SK-N-MC (cell line): ENCODE data around the gene DCAF12.

ENCODE experiments used
- EZH2 ChIP-seq: fragments of 200-600 bp; sonication (generic); IDR thresholded peaks from one replicate; pipeline ENCODE4 v1.6.1; 2017; ENCODE audit warnings: antibody characterized with exemption
- POLR2AphosphoS5 ChIP-seq: IDR thresholded peaks from 2 replicates; pipeline ENCODE4 v1.6.1; 2012; ENCODE audit warnings: mild to moderate bottlenecking, low read depth, low read length, borderline replicate concordance

DNA sequence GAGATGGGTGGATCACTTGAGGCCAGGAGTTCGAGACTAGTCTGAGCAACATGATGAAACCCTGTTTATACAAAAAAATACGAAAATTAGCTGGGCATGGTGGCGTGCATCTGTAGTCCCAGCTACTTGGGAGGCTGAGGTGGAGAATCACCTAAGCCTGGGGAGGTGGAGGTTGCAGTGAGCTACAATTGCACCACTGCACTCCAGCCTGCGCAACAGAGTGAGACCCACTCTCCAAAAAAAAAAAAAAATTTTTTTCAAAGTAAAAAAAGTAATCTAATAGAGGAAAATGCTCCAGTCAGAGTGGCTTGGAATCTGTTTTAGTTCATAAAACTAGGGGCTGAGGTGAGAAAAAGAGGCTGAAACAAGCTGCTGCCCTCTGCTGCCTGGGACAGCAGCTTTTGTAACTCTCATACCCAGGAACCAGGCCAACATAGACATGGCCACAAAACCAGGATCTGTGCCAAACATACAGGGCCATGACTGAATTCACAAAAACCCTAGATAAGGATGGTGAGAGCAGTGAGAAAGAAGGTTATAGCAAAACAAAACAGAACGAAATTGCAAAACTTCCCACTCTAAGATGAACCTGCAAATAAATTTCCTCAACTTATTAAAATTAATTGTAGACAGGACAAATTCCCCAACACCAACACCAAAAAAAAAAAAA lies 13.1 kb upstream of the DCAF12 start:
- no peak for TF ChIP-seq EZH2
- no peak for TF ChIP-seq POLR2AphosphoS5
